Measurements from ENCODE around the gene DCTPP1.
A peak's percentile ranks its signal among the peaks of the same experiment; 100 is the strongest.

Gene DCTPP1

DNA sequence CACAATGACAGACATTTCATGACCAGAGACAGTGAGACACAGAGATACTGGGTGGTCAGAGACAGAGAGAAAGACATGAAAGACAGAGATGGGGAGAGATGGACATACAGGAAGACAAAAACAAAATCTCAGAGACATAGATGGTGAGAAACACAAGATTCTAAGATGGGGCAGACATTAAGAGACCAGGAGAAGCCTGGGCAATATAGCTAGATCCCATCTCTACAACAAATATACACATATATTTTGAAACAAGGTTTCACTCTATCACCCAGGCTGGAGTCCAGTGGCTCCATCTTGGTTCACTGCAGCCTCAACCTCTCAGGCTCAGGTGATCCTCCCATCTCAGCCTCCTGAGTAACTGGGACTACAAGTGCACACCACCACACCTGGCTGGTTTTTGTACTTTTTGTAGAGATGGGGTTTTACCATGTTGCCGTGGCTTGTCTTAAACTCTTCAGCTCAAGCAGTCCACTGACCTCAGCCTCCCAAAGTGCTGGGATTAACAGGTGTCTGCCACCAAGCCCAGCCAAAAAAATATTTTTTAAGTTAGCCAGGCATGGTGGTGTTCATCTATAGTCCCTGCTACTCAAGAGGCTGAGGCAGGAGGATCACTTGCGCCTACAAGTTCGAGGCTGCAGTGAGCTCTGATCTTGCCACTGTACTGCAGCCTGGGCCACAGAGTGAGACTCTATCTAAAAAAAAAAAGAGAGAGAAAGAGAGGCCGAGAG, 49.6 kb downstream of the DCTPP1 start:
- DNase-seq = no peak

DNA sequence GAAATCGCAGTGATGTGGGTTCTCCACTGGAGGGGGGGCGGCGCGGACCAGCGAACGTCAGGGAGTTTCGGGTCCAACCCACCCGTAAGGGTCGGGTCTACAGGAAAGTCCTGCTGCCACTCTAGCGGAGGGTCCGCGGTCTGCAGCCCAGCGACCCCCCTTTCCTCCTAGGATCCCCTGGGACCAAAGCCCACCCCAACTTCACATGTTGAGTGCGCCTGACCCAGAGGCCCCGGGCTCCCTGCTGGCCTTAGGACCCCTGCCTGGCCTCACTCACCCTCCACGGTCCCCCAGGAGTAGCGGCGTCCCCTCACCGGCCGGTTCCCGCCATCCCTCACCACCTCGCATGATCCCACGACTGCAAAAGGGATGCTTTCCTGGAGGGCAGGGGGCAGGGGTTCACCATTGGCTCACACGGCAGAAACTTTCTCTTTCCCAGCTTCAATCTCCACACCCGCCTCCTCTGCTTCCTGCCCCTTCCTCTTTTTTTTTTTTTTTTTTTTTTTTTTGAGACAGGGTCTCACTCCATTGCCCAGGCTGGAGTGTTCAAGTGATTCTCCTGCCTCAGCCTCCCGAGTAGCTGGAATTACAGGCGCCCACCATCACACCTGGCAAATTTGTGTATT, 50.6 kb downstream of the DCTPP1 start:
- DNase-seq = no peak

DNA sequence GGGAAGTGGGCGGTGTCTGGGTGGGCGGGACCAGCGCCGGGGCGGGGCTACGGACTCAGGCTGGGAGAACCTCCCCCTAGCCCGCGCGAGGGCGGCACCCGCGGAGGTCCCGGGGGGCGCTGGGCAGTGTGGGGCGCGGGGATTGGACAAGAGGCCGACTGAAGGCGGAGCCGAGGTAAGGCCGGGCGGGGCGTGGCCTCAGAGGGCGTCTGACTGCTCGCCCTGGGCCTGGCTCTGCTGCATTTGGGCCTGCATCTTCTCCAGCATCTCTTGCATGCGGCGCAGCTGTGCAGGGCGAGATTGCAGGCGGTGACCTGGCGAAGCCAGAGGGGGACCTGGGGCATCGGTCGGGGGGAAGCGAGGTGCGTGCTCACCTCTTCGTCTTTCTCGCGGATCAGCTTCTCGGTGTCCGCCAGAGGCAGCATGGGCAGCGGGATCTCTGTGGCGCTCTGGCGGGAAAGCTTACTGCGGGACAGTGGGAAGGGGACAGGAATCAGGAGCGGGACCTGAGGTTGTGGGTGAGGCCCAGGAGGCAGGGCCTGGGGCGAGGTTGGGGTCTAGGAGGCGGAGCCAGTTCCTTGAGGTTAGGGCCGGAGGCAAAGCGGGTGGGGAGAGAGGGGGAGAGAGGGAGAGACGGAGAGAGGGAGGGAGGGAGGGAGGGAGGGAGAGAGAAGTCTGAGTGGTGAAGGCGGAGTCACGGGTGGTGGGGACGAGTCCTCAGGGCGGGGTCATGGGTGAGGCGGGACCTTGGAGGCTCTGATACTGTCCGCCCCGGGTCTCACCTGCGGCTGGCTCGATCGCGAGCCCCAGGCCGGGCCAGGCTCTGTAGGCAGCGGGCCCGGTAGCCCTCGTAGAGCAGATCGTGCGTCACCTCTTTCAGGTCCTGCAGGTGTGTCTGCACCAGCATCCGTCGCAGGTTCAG, 51.3 kb downstream of the DCTPP1 start:
- DNase-seq = peak; percentile 90

DNA sequence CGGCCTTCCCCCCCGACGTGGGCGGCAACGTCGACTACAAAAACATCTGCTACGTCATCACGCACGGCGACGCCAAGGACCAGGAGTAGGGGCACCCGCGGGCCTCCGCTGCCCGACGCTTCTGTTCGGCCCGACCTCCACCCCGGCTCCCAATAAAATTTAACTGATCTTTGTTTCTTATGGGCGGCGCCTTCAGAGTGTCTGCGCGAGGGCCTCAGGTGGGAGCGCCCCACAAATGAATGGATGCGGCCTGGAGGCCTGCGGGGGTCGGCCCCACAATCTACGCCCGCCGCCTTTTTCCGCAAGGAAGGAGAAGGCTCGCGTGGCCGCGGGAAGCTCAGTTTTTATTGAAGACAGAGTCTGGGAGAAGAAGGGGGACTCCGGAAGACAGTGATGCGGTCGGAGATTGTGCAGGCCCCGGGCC, 52.0 kb downstream of the DCTPP1 start:
- DNase-seq = peak; percentile 58

DNA sequence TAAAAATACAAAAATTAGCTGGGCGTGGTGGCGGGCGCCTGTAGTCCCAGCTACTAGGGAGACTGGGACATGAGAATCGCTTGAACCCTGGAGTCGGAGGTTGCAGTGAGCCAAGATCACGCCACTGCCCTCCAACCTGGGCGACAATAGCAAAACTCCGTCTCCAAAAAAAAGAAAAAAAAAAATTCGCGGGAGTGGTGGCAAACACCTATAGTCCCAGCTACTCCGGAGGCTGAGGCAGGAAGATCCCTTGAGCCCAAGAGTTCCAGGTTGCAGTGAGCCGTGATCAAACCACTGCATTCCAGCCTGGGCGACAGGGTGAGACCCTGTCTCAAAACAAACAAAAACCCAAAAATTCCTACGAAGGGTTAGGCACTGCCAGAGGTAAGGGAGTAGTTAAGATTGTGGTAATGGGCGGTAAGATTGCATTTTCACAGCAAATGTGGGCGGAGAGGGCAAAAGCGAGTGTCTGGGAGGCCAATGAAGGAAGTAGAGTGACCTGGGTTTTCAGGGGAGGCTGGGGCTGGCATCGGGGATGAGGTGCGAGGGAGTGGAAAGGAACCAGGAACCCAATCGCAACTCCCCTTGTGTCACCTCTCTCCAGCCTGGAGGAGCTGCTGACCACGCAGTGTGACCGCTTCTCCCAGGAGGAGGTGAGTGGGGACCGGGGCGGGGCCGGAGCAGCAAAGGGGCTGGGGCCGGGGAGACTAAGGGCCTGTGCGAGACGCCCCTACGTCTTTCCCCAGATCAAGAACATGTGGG, 52.6 kb downstream of the DCTPP1 start:
- no peak for DNase-seq

DNA sequence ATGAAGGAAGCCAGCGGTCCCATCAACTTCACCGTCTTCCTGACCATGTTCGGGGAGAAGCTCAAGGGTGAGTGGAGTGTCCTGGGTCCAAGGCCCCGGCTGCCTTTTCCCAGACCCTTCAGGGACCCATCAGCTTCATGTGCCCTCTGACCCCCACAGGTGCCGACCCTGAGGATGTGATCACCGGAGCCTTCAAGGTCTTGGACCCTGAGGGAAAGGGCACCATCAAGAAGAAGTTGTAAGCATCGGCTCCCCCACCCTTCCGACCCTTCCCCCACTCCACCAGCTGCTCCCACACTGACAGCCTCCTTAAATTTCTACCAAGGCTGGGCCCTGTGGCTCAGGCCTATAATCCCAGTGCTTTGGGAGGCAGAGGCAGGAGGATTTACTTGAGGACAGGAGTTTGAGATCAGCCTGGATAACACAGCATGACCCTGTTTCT, 53.3 kb downstream of the DCTPP1 start:
- no peak for DNase-seq

DNA sequence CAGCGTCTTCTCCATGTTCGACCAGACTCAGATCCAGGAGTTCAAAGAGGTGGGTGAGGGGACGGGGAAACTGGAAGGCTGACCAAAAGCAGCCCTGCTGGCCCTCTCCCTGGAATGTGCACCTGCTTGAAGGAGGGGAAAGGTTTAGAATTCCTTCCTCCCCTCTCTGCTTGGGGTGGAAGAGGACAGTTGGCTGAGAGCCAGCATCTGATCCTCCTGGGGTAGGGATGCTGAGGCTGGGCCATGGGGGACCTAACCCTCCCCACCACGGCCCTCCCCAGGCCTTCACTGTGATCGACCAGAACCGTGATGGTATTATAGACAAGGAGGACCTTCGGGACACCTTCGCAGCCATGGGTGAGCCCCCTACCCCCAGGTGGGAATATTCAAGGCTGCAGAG, 54.0 kb downstream of the DCTPP1 start:
- DNase-seq = no peak

DNA sequence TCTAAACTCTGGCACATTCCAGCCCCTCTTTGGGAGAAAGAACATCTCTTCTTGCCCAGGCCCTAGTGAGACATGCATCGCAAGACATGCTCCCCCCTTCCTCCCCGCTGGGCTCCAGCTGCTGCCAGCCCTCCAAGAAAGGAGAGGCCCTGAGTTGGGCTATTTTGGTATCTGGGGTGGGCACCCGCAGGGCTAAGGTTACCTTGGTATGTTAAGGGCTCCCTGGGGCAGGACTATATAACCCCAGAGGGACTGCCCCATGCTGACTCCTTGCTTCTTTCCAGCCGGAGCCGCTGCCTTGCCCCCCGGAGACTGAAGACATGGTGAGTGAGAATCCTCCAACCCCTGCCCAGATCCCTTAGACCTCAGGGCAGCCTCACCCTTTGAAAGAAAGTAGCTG, 55.3 kb downstream of the DCTPP1 start, which contains the start of gene MYL11:
TSS of gene MYL11 (plus strand) at position 265 of the 400 bp plus-strand sequence. CDS start at position 321, 56 bp downstream.
- no peak for DNase-seq

All from 8988T (cell line).